GM12872 (cell line): Measurements from ENCODE around the gene CACNA1F.

Experiments used
- CTCF ChIP-seq: IDR thresholded peaks from 3 replicates; pipeline ENCODE4 v1.5.1; 2011; ENCODE audit warnings: low read depth, mild to moderate bottlenecking, low read length, moderate library complexity; ENCODE audit not compliant: insufficient read depth

The CACNA1F gene

GRCh38 chrX:49272421-49272820 is 39.3 kb upstream of the CACNA1F start:
- TF ChIP-seq CTCF = no peak

GRCh38 chrX:49271341-49271740 is 38.2 kb upstream of the CACNA1F start:
- TF ChIP-seq CTCF = no peak

- TF ChIP-seq CTCF = no peak
Measured at GRCh38 chrX:49270249-49270921, 37.2 kb upstream of the CACNA1F start.

- no peak for TF ChIP-seq CTCF
Measured at GRCh38 chrX:49269767-49270248, 36.7 kb upstream of the CACNA1F start, which contains the start of gene PPP1R3F. Gene PPP1R3F (plus strand): TSS chrX:49269793. CDS start chrX:49269870, 77 bp downstream.

GRCh38 chrX:49269010-49269766 is 36.0 kb upstream of the CACNA1F start:
- TF ChIP-seq CTCF = no peak

- no peak for TF ChIP-seq CTCF
Measured at GRCh38 chrX:49268702-49269009, 35.5 kb upstream of the CACNA1F start.

GRCh38 chrX:49266523-49267445 is 33.6 kb upstream of the CACNA1F start:
- TF ChIP-seq CTCF = no peak
